ENCODE data around the gene PCSK5.
"Not testable (repeated sequence)": the region's sequence is repeated elsewhere in the genome, so short reads cannot be mapped to it uniquely, and the experiment has no call there.

The PCSK5 gene

DNA sequence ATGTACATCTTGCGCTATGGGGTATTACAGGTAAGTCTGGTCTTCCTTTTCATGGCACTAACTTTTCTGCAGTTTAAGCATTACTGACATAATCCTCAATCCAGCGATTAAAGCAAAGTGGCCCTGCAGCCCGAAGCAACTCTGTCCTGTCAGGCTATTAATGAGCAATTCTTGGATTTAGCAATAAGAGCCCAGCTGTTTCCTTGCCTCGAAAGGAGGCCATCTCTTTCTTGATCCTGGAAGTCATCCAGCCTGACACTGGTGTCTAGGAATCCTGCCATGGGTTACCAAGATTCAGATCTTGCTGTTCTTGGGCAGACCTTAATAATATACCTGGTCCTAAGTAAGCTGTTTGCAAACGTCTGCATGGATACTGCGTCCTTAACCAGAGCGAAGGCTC lies 401.8 kb downstream of the PCSK5 start:
- no peak overlapping the region for H3K4me3 ChIP-seq (ENCODE audit: low read length)
- no peaks in the 10 kb centered on the region for H3K36me3 ChIP-seq (ENCODE audit: control insufficient read depth, insufficient read depth, low read length)
- H3K27ac ChIP-seq (ENCODE audit: low read depth, low read length) = no peak overlapping the region
- H3K27me3 ChIP-seq (ENCODE audit: control insufficient read depth, insufficient read depth, low read length) = no peaks in the 10 kb centered on the region
- no peak overlapping the region for H3K9ac ChIP-seq (ENCODE audit: low read length)
- no peaks in the 10 kb centered on the region for H3K4me1 ChIP-seq (ENCODE audit: control insufficient read depth, insufficient read depth, low read length)

GRCh38 chr9:76292658-76293057 lies 402.2 kb downstream of the PCSK5 start:
- Histone ChIP-seq H3K9ac (ENCODE audit: low read length) (no peak overlapping the region), H3K27me3 (ENCODE audit: control insufficient read depth, insufficient read depth, low read length) (no peaks in the 10 kb centered on the region), H3K4me3 (ENCODE audit: low read length) (no peak overlapping the region), H3K36me3 (ENCODE audit: control insufficient read depth, insufficient read depth, low read length) (no peaks in the 10 kb centered on the region), H3K4me1 (ENCODE audit: control insufficient read depth, insufficient read depth, low read length) (no peaks in the 10 kb centered on the region), H3K27ac (ENCODE audit: low read depth, low read length) (no peak overlapping the region)

DNA sequence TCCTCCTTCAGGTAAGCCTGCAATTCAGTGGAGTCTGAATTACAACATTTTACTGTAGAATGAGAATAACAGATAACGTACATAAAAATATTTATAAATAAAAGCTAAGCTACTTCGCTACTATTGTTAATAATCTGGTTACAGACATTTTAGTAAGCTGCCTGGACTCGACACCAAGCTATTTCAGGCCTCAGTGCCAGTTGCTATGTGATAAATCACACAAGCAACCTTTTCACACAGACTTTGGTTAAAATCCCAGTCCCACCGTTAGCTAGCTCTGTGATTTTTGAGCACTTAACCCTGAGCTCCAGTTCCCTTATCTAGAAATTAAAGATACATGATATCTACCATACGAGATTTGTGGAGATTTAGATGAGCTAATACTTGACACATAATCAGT lies 403.8 kb downstream of the PCSK5 start:
- no peak overlapping the region for H3K9ac ChIP-seq (ENCODE audit: low read length)
- H3K27me3 ChIP-seq (ENCODE audit: control insufficient read depth, insufficient read depth, low read length) = no peaks in the 10 kb centered on the region
- no peaks in the 10 kb centered on the region for H3K36me3 ChIP-seq (ENCODE audit: control insufficient read depth, insufficient read depth, low read length)
- H3K27ac ChIP-seq (ENCODE audit: low read depth, low read length) = no peak overlapping the region
- H3K4me1 ChIP-seq (ENCODE audit: control insufficient read depth, insufficient read depth, low read length) = no peaks in the 10 kb centered on the region
- no peak overlapping the region for H3K4me3 ChIP-seq (ENCODE audit: low read length)

DNA sequence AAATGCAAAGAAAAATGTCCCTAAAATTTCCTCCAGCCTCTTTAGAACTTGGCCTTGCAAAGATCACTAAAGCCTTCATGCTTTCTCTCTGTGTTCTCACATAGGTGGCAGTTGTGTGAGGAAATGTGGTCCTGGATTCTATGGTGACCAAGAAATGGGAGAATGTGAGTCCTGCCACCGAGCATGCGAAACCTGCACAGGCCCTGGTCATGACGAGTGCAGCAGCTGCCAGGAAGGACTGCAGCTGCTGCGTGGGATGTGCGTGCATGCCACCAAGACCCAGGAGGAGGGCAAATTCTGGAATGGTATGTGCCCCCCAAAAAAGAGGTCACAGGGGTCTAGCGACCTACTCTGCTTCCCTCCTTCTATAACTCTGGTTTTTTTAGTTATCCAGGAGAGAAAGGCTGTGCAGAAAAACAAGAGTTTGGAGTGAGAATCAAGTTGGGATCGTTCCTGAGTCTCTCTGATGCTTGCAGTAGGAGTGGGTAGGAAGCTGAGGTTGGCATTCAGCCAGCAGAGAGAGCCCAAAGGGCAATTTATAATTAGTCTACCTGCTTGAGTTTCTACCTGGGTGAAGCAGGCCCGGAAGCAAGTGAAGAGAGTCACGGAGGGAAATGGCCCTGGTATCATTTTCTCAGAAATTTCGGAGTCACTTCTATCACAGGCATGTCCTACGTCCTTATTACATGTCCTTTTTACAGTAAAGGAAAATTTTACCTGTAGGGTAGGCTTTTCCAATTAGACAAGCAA lies 406.3 kb downstream of the PCSK5 start:
- H3K36me3 ChIP-seq (ENCODE audit: control insufficient read depth, insufficient read depth, low read length) = no peaks in the 10 kb centered on the region
- no peak overlapping the region for H3K27ac ChIP-seq (ENCODE audit: low read depth, low read length)
- H3K4me1 ChIP-seq (ENCODE audit: control insufficient read depth, insufficient read depth, low read length) = no peaks in the 10 kb centered on the region
- H3K9ac ChIP-seq (ENCODE audit: low read length) = no peak overlapping the region
- no peak overlapping the region for H3K4me3 ChIP-seq (ENCODE audit: low read length)
- no peaks in the 10 kb centered on the region for H3K27me3 ChIP-seq (ENCODE audit: control insufficient read depth, insufficient read depth, low read length)

DNA sequence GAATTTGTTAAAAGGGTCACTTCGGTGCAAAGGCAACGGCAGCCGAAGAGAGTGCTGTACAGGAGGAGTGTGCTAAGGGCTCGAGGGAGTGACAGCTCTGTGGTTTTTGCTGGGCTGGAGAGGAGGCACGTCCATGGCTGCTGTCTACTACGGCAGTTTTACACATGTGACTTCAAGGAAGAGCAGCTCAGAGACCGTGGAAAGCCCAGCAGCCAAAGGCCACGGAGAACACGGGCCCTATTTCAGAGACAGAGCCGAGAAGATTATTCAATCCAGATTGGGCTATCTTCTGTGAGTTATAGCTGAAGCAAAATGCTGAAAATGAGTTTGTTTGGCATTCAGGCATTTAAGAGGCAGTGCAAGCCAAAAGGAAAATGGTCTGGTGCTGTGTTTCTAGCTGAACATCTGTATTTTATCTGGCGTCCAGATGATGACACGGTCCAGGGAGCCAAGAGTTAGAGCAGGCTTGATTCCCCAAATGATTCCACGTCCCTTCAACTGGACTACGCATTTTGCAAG lies 407.3 kb downstream of the PCSK5 start:
- Histone ChIP-seq H3K36me3 (ENCODE audit: control insufficient read depth, insufficient read depth, low read length) (no peaks in the 10 kb centered on the region), H3K4me1 (ENCODE audit: control insufficient read depth, insufficient read depth, low read length) (no peaks in the 10 kb centered on the region), H3K9ac (ENCODE audit: low read length) (no peak overlapping the region), H3K27ac (ENCODE audit: low read depth, low read length) (peak overlapping the region; percentile 51), H3K4me3 (ENCODE audit: low read length) (peak overlapping the region; percentile 6), H3K27me3 (ENCODE audit: control insufficient read depth, insufficient read depth, low read length) (no peaks in the 10 kb centered on the region)

DNA sequence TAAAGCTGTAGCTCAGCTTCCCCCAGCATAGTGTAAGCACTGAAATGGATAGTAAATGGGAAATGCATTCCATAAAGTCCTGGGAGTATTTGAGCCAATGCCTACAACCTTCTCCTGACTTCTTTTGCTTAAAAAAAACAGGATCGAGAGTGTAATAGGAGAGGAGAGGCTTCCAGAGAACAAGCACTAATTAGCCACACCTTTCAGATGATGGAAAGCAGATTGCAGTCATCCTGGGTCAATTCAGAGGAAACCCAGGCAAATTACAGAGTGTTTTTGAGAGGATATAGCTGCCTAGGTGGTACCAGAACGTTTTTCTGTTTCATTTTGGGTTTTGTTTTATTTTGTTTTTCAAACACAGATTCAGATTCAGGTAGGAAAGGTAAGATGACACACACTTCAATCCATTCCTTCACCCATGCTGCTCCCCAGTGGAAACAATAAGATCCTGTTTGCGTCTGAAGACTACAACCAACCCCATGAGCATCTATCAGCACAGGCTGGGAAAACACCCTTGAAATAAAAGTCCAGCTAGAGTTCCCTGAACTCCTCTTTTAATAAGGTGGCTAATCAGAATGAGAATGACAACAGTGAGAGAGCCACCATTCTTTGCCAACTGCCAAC lies 408.2 kb downstream of the PCSK5 start:
- Histone ChIP-seq H3K27me3 (ENCODE audit: control insufficient read depth, insufficient read depth, low read length) (no peaks in the 10 kb centered on the region), H3K27ac (ENCODE audit: low read depth, low read length) (peak overlapping the region; percentile 51), H3K9ac (ENCODE audit: low read length) (no peak overlapping the region)

DNA sequence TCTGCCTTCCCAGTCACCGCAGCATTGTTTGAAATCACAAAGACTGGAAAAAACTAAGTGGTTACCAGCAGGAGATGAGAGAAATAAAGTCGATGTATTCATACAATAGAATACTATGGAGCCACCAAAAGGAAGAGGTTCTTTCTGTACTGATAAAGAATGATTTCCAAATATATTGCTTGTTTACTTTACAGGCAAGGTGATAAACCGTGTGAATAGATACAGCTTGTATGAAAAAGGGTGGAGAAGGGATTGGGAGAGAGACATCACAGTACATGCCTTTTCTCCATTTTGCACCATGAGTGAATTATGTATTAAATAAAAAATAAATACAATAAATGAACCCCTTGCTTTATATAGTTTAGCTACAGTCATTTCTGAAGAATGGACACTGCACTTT lies 412.1 kb downstream of the PCSK5 start:
- Histone ChIP-seq H3K27ac (ENCODE audit: low read depth, low read length) (no peak overlapping the region), H3K36me3 (ENCODE audit: control insufficient read depth, insufficient read depth, low read length) (no peaks in the 10 kb centered on the region), H3K4me3 (ENCODE audit: low read length) (no peak overlapping the region), H3K4me1 (ENCODE audit: control insufficient read depth, insufficient read depth, low read length) (no peaks in the 10 kb centered on the region), H3K9ac (ENCODE audit: low read length) (no peak overlapping the region), H3K27me3 (ENCODE audit: control insufficient read depth, insufficient read depth, low read length) (no peaks in the 10 kb centered on the region)

More for the DNA sequence above, 408.2 kb downstream of the PCSK5 start:
- H3K36me3 ChIP-seq (ENCODE audit: control insufficient read depth, insufficient read depth, low read length) = no peaks in the 10 kb centered on the region
- no peak overlapping the region for H3K4me3 ChIP-seq (ENCODE audit: low read length)
- no peaks in the 10 kb centered on the region for H3K4me1 ChIP-seq (ENCODE audit: control insufficient read depth, insufficient read depth, low read length)

GRCh38 chr9:76302947-76303550 lies 412.6 kb downstream of the PCSK5 start:
- Histone ChIP-seq H3K9ac (ENCODE audit: low read length) (no peak overlapping the region), H3K27ac (ENCODE audit: low read depth, low read length) (no peak overlapping the region), H3K27me3 (ENCODE audit: control insufficient read depth, insufficient read depth, low read length) (no peaks in the 10 kb centered on the region), H3K36me3 (ENCODE audit: control insufficient read depth, insufficient read depth, low read length) (no peaks in the 10 kb centered on the region), H3K4me3 (ENCODE audit: low read length) (no peak overlapping the region), H3K4me1 (ENCODE audit: control insufficient read depth, insufficient read depth, low read length) (no peaks in the 10 kb centered on the region)

GRCh38 chr9:76307047-76307446 lies 416.6 kb downstream of the PCSK5 start:
- H3K4me1 ChIP-seq (ENCODE audit: control insufficient read depth, insufficient read depth, low read length); H3K36me3 ChIP-seq (ENCODE audit: control insufficient read depth, insufficient read depth, low read length); H3K9ac ChIP-seq (ENCODE audit: low read length); H3K27ac ChIP-seq (ENCODE audit: low read depth, low read length); H3K27me3 ChIP-seq (ENCODE audit: control insufficient read depth, insufficient read depth, low read length); H3K4me3 ChIP-seq (ENCODE audit: low read length): not testable (repeated sequence)

GRCh38 chr9:76310577-76310976 lies 420.1 kb downstream of the PCSK5 start:
- H3K4me1 ChIP-seq (ENCODE audit: control insufficient read depth, insufficient read depth, low read length) = no peaks in the 10 kb centered on the region
- H3K36me3 ChIP-seq (ENCODE audit: control insufficient read depth, insufficient read depth, low read length) = no peaks in the 10 kb centered on the region
- H3K9ac ChIP-seq (ENCODE audit: low read length) = no peak overlapping the region
- H3K27ac ChIP-seq (ENCODE audit: low read depth, low read length) = no peak overlapping the region
- H3K27me3 ChIP-seq (ENCODE audit: control insufficient read depth, insufficient read depth, low read length) = no peaks in the 10 kb centered on the region
- H3K4me3 ChIP-seq (ENCODE audit: low read length) = no peak overlapping the region

- no peak overlapping the region for H3K9ac ChIP-seq (ENCODE audit: low read length)
- H3K27ac ChIP-seq (ENCODE audit: low read depth, low read length) = no peak overlapping the region
- no peaks in the 10 kb centered on the region for H3K36me3 ChIP-seq (ENCODE audit: control insufficient read depth, insufficient read depth, low read length)
- no peaks in the 10 kb centered on the region for H3K27me3 ChIP-seq (ENCODE audit: control insufficient read depth, insufficient read depth, low read length)
- H3K4me3 ChIP-seq (ENCODE audit: low read length) = no peak overlapping the region
- H3K4me1 ChIP-seq (ENCODE audit: control insufficient read depth, insufficient read depth, low read length) = no peaks in the 10 kb centered on the region
These were observed 420.5 kb downstream of the PCSK5 start for GRCh38 chr9:76310991-76311390.

GRCh38 chr9:76311537-76311936 lies 421.1 kb downstream of the PCSK5 start:
- no peak overlapping the region for H3K27ac ChIP-seq (ENCODE audit: low read depth, low read length)
- H3K36me3 ChIP-seq (ENCODE audit: control insufficient read depth, insufficient read depth, low read length) = no peaks in the 10 kb centered on the region
- H3K9ac ChIP-seq (ENCODE audit: low read length) = no peak overlapping the region
- H3K4me3 ChIP-seq (ENCODE audit: low read length) = no peak overlapping the region
- H3K4me1 ChIP-seq (ENCODE audit: control insufficient read depth, insufficient read depth, low read length) = no peaks in the 10 kb centered on the region
- H3K27me3 ChIP-seq (ENCODE audit: control insufficient read depth, insufficient read depth, low read length) = no peaks in the 10 kb centered on the region

Measured in rectal smooth muscle tissue (tissue), 1 donor.